Dendritic cell treated with granulocyte-macrophage colony-stimulating factor and Interleukin-4, amounts not matched to agents 40 ng/mL and 50 ng/mL, for 4 days (primary cell): ENCODE measurements around the gene RASAL1.

Source experiments
- H3K27ac Mint-ChIP-seq: one replicate; pipeline ENCODE4 v1.8.0; 2022; ENCODE audit warnings: mild to moderate bottlenecking, mixed read lengths
- H3K27me3 Mint-ChIP-seq: one replicate; pipeline ENCODE4 v1.8.0; 2022; ENCODE audit warnings: mild to moderate bottlenecking, mixed read lengths
- H3K36me3 Mint-ChIP-seq: one replicate; pipeline ENCODE4 v1.8.0; 2022; ENCODE audit warnings: low read depth, mixed read lengths
- H3K4me1 Mint-ChIP-seq: one replicate; pipeline ENCODE4 v1.8.0; 2022; ENCODE audit warnings: low read depth, mixed read lengths
- H3K4me3 Mint-ChIP-seq: one replicate; pipeline ENCODE4 v1.8.0; 2022; ENCODE audit warnings: mild to moderate bottlenecking, moderate library complexity, mixed read lengths
- H3K9me3 Mint-ChIP-seq: one replicate; pipeline ENCODE4 v1.8.0; 2022; ENCODE audit warnings: mixed read lengths
- intact Hi-C: fragments of 100-400 bp; cut with micrococcal nuclease; formaldehyde crosslinking; loops from one replicate; pipeline ENCODE4 v1.15.0; 2022

RASAL1 gene

DNA sequence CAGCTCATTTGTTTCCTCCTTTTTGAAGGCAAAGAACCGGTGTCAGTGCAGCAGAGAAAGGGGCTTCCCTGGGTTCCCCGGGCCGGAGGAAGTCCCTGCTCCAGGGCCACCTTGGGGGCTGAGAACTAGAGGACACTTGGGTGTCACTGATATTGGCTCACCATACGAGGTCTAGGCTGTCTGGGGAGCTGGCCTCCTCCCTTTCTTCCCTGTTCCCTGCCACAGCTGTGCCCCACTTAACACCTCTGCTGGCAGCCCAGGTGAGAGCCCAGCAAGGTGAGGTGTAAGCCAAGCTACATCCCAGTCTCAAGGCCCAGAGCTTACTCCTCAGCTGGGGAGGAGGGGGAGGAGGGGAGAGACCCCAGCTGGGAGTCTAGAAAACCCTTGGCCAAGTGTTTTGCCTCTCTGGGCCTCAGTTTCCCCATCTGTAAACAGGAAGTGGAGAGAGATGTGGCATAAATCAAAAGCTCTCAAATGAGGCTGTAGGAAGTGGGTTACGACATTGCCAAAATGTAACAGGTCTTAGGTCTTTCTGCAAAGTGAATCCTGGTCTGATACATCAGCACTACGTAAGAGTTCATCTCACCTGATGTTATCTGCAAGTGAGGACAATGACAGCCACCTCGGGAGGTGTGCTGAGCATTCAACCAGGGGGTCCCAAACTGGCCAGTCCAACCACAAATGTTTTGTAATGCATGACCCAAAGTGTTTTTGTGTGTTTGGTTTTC, 25.5 kb downstream of the RASAL1 start:
- intact Hi-C loops, result no loop called here
- Mint-ChIP-seq H3K27ac (no peak overlapping the region), H3K36me3 (peaks cover 95% of the 10 kb centered on the region), H3K4me1 (no peaks in the 10 kb centered on the region), H3K9me3 (no peaks in the 10 kb centered on the region), H3K4me3 (no peak overlapping the region), H3K27me3 (peaks cover 25% of the 10 kb centered on the region)

DNA sequence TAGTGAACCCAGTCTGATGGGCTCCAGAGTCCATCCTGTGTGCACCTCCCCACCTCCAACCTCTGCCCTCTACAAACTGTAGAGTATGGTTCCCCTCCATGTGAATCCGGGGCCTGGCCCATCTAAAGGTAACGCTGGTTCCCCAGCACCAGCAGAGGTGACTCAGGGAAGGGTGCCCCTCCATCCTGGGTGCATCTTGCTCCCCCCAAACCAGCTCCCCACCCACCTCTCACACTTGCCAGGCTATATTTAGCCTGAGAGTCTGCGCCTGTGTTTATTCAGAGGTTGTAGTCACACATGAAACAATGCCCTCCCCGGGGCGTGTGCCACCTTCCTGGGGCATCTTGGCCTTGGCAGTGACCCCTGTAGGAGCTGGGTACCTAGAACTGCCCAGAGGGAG, 26.2 kb downstream of the RASAL1 start:
- Mint-ChIP-seq H3K27ac (no peak overlapping the region), H3K9me3 (no peaks in the 10 kb centered on the region)

DNA sequence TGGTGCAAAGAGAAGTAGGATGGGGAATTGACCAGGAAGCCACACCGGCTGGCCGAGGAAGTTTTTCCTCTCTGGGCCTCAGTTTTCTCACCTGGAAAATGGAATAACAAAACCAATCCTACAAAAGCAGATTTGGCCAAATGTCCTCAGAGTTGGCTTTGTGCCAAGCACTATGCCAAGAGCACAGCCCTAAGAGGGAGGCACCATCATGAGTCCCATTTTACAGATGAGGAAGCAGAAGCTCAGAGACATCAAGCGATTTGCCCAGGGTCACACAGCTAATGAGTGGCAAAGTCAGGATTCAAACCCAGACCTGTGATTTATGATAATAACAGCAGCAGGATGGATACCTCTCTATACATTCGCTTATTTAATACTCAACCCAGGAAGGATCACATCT, 27.3 kb downstream of the RASAL1 start:
- Mint-ChIP-seq H3K27ac (no peak overlapping the region), H3K9me3 (no peaks in the 10 kb centered on the region), H3K27me3 (peaks cover 36% of the 10 kb centered on the region), H3K4me3 (no peak overlapping the region), H3K4me1 (peaks cover 5% of the 10 kb centered on the region), H3K36me3 (peaks cover 82% of the 10 kb centered on the region)
- intact Hi-C loops, result no loop called here

More for the DNA sequence above, 26.2 kb downstream of the RASAL1 start:
- H3K4me1 Mint-ChIP-seq, result no peaks in the 10 kb centered on the region
- peaks cover 92% of the 10 kb centered on the region for H3K36me3 Mint-ChIP-seq
- intact Hi-C loops, result no loop called here
- H3K4me3 Mint-ChIP-seq, result no peak overlapping the region
- H3K27me3 Mint-ChIP-seq, result peaks cover 29% of the 10 kb centered on the region

DNA sequence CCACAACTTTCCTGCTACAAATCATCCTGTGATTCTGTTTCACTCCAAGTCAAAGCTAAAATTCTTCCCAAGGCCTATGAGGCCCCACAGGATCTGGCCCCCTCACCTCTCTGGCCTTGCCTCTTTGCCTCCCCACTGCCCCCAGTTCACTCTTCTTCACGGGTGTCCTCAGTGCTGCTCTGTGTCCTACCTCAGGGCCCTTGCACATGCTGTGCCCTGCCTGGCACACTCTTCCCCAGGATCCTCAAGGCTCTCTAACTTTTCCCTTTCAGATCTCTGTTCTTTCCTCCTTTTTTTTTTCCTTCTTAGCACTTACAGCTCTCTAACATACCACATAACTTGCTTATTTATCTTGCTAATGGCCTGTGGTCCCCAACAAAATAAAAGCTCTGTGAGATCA, 29.2 kb downstream of the RASAL1 start:
- no peaks in the 10 kb centered on the region for H3K9me3 Mint-ChIP-seq
- no peak overlapping the region for H3K27ac Mint-ChIP-seq
- H3K27me3 Mint-ChIP-seq, result peaks cover 34% of the 10 kb centered on the region
- intact Hi-C loops, result no loop called here
- peaks cover 71% of the 10 kb centered on the region for H3K36me3 Mint-ChIP-seq
- no peak overlapping the region for H3K4me3 Mint-ChIP-seq
- H3K4me1 Mint-ChIP-seq, result peaks cover 5% of the 10 kb centered on the region

DNA sequence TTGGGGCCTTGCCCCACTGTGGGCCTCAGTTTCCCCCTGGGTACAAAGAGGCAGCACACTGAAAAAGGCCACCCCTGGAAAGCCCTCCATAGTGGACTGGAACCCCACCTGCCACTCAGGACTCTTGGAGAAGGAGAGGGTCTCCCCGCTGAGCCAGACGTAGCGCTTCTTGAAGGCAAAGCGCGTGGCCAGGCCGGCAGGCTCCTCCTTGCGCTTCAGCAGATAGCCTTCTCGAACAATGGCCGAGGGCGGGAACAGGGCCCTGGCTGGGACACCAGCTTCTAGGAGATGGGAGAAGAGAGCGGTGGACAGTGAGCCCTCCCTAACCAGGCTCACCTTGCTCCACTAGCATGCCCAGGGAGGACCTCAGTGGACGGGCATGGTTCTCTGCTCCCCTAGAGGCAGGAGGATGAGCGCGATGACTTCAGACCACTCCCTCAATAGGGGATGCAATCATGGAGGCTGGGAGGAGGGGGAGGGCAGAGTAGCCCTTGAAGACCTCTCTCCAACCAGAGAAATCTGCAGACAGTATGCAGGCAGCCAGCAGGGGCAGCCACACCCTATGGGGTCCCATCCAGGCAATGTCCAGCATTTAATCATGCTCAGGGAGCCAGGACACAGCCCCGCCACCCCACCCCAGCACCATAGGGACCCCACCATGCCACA, 29.8 kb downstream of the RASAL1 start:
- Mint-ChIP-seq H3K27ac (no peak overlapping the region), H3K4me3 (no peak overlapping the region), H3K4me1 (peaks cover 5% of the 10 kb centered on the region)

DNA sequence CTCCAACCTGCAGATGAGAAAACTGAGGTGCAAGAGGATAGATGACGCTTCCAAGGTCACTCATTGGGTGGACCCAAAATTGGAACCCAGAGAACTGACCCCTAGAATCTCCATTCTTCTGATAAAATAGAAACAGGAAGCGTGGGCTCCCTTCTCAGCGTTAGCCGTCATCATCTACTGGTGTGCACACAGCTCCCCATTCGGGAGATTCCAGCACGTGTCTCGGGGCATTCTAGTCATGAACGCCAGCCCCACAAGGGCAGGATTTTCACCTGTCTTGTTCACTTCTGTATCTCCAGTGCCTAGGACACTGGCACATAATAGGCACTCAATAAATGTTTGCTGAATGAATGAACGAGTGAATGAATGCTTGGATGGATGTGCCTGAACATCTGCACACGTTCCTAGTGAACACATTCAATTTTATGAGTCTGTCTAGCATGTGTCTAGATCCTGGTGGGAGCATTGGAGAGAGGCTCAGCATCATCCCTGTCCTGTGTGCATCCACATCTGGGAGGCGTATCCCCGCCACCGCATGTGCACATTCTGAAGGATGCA, 30.5 kb downstream of the RASAL1 start:
- Mint-ChIP-seq H3K27ac (no peak overlapping the region), H3K4me3 (no peak overlapping the region), H3K9me3 (no peaks in the 10 kb centered on the region), H3K36me3 (peaks cover 66% of the 10 kb centered on the region), H3K27me3 (peaks cover 32% of the 10 kb centered on the region), H3K4me1 (peaks cover 5% of the 10 kb centered on the region)
- intact Hi-C loops, result no loop called here

More for the DNA sequence above, 29.8 kb downstream of the RASAL1 start:
- H3K36me3 Mint-ChIP-seq, result peaks cover 66% of the 10 kb centered on the region
- intact Hi-C loops, result no loop called here
- H3K9me3 Mint-ChIP-seq, result no peaks in the 10 kb centered on the region
- H3K27me3 Mint-ChIP-seq, result peaks cover 34% of the 10 kb centered on the region

DNA sequence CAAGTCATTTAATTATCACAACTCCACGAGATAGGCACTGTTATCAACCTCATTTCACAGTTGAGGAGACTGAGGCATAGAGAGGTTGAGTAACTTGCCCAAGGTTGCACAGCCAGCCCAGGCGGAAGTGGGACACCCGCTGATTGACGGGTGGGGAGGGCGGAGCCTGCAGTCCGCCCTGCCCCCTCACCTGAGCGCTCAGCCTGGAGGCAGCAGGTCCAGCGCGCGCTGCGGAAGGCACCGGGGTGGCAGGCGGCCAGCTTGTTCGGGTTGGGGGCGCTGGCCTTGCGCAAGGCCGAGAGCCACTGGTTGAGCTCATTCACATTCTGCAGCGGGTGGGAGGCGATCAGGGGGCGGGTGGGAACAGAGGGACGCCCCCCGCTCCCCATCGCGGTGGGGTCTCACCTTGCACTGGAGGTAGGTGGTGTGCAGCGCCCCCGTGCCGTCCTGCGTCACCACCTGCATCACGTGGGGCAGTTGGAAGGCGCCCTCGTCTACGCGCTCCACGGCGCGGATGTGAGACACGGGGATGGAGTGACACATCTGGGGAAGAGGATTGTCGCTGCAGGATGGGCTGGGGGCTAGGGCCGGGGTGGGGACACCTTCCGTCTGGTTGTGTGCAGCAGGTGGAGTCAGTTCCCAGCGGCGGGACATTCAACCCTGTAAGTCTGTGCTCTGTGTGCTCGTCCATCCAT, 31.7 kb downstream of the RASAL1 start:
- Mint-ChIP-seq H3K27ac (no peak overlapping the region), H3K4me3 (no peak overlapping the region)

DNA sequence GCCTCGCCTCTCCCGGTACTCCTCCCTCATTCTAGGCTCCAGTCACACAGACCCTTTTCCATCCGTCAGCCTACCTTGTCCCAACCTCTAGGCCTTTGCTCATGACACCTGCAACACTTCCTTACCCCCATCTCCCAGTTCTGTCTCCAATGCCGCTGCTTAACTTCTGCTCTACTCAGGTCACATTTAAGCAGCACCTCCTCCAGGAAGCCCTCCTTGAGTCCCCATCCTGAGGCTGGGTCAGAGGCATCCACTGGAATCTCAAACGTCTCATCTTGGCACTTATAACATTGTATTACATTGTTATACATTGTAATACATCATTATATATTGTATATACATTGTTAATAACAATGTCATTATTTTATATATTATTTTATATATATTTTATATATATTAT, 32.8 kb downstream of the RASAL1 start:
- Mint-ChIP-seq H3K9me3 (no peaks in the 10 kb centered on the region), H3K27me3 (peaks cover 28% of the 10 kb centered on the region), H3K4me1 (peaks cover 15% of the 10 kb centered on the region), H3K36me3 (peaks cover 59% of the 10 kb centered on the region), H3K4me3 (no peak overlapping the region), H3K27ac (no peak overlapping the region)
- intact Hi-C loops, result no loop called here

More for the DNA sequence above, 31.7 kb downstream of the RASAL1 start:
- H3K36me3 Mint-ChIP-seq, result peaks cover 66% of the 10 kb centered on the region
- intact Hi-C loops, result no loop called here
- H3K9me3 Mint-ChIP-seq, result no peaks in the 10 kb centered on the region
- H3K27me3 Mint-ChIP-seq, result peaks cover 29% of the 10 kb centered on the region
- peaks cover 10% of the 10 kb centered on the region for H3K4me1 Mint-ChIP-seq

DNA sequence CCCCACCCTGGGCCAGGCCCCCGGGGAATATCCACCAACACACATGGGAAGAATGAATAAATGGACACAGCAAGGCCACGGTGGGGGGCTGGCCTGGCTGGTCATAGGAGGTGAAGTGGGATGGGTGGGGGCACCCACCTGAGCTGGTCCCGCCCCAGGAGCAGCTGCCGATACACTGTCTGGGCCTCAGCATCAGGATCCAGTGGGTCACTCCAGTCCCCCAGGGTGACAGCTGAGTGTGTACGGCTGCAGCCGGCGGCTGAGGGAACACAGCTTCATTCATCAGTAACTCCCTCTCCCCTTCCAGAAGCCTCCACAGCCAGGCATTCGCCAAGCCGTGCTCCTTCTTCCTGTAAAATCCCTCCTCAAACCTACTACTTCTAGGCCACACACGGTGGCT, 33.8 kb downstream of the RASAL1 start:
- Mint-ChIP-seq H3K4me1 (peaks cover 15% of the 10 kb centered on the region), H3K36me3 (peaks cover 49% of the 10 kb centered on the region), H3K9me3 (no peaks in the 10 kb centered on the region), H3K27me3 (peaks cover 33% of the 10 kb centered on the region), H3K27ac (no peak overlapping the region), H3K4me3 (no peak overlapping the region)
- intact Hi-C loops, result no loop called here

DNA sequence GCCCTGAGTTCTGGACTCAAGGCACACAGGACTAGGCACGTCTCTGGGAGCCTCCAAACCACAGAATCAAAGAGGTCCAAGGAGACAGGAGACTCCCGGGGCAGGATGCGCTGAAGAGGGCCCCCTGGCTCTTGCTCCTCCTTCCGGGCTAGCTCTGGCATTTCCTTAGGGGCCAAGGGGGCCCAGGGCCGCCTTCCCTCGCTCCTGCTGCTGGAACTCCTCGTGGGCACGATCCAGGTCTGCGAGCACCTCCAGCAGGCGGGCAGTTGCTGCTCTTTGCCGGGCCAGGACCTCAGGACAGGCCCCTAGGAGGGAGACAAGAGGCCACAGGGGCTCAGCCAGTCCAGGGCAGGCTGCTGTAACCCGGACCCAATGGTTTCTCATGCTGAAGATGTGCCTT, 35.8 kb downstream of the RASAL1 start:
- no peak overlapping the region for H3K27ac Mint-ChIP-seq

DNA sequence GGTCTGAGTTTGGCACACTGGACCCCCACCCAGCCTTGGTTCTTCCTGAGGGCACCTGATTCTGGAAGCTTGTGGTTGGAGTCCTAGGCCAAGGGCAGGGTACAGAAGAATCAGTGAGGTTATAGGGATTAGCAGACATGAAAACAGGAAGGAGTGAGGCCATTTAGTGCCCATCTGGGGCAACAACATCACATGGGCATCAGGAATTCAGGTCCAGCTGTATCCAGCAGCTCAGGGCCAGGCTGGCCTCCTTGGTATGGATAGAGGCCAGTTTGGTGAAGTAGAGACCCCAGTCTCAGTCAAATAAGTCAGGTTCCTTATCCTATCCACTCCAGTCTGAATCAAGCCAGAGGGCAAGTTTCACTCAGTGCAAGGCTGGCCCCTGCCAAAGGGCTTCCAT, 36.2 kb downstream of the RASAL1 start:
- intact Hi-C loops, result loop anchor here (10.0 kb wide), 1 partner anchor 105 kb away; no protein-coding TSS in a partner anchor
- H3K27ac Mint-ChIP-seq, result no peak overlapping the region
- H3K9me3 Mint-ChIP-seq, result no peaks in the 10 kb centered on the region
- H3K36me3 Mint-ChIP-seq, result peaks cover 28% of the 10 kb centered on the region
- H3K4me1 Mint-ChIP-seq, result peaks cover 15% of the 10 kb centered on the region
- no peak overlapping the region for H3K4me3 Mint-ChIP-seq
- H3K27me3 Mint-ChIP-seq, result peaks cover 28% of the 10 kb centered on the region

More for the DNA sequence above, 35.8 kb downstream of the RASAL1 start:
- intact Hi-C loops, result loop anchor here (10.0 kb wide), 1 partner anchor 105 kb away; no protein-coding TSS in a partner anchor
- Mint-ChIP-seq H3K27me3 (peaks cover 29% of the 10 kb centered on the region), H3K4me3 (no peak overlapping the region), H3K9me3 (no peaks in the 10 kb centered on the region), H3K36me3 (peaks cover 29% of the 10 kb centered on the region), H3K4me1 (peaks cover 15% of the 10 kb centered on the region)

DNA sequence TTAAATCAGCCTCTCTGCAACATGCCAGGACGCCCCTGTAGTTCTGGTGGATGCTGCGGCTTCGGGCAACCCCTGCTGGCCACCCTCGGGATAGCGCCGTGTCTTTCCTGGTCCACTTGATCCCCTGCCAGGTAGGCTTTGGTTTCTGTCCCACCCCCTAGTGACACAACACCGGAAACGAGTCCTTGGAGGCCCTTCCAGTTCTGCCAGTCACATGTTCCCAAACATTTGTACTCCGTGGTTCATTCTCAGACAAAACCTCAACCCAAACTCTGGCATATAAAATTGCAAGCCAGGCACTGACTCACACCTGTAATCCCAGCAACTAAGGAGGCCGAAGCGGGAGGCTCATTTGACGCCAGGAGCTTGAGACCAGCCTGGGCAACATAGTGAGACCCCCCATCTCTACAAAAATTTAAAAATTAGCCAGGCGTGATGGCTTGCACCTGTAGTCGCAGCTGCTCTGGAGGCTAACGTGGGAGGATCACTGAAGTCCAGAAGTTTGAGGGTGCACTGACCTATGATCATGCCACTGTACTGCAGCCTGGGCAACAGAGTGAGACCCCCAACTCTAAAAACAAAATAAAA, 37.0 kb downstream of the RASAL1 start:
- intact Hi-C loops, result loop anchor here (10.0 kb wide), 1 partner anchor 104 kb away; no protein-coding TSS in a partner anchor
- H3K4me3 Mint-ChIP-seq, result no peak overlapping the region
- H3K36me3 Mint-ChIP-seq, result peaks cover 28% of the 10 kb centered on the region

DNA sequence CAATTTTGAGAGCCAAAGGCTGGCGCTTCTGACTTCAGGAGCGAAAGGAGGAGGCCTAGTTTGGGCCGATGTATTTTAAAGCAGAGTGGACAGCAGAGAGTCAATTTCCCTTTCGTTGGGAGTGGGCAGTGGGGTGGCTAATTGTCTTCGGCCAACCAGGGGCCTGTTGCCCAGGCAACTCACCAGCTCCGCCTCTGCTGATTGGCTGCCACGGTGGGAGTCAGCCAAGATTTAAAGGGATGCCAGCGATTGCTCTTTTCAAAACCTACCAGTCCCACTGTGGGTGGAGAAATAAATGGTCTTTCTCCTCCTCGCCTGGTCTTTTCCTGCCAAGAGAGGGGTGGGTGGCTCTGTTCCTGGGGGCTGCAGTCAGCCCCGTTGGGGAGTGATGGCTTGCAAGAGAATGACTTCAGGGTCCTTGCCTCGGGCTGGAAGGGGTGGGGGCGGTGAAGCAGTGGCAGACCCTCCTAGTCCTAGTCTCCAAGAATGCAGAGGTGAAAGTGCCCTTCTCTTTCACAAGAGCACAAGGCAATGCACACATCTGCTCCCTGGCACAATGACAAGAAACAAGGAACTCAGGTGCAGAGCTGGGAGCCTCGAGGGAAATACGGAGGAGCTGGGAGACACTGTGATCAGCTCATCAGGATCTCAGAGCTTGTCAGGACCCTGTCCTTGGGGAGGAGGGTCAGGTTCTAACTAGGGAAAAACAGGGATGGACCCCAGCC, 37.7 kb downstream of the RASAL1 start:
- Mint-ChIP-seq H3K27me3 (peaks cover 29% of the 10 kb centered on the region), H3K9me3 (no peaks in the 10 kb centered on the region), H3K27ac (no peak overlapping the region), H3K4me3 (no peak overlapping the region), H3K4me1 (peaks cover 12% of the 10 kb centered on the region), H3K36me3 (peaks cover 28% of the 10 kb centered on the region)
- intact Hi-C loops, result loop anchor here (10.0 kb wide), 1 partner anchor 103 kb away; no protein-coding TSS in a partner anchor

More for the DNA sequence above, 37.0 kb downstream of the RASAL1 start:
- no peaks in the 10 kb centered on the region for H3K9me3 Mint-ChIP-seq
- H3K27me3 Mint-ChIP-seq, result peaks cover 24% of the 10 kb centered on the region
- no peak overlapping the region for H3K27ac Mint-ChIP-seq
- H3K4me1 Mint-ChIP-seq, result peaks cover 10% of the 10 kb centered on the region
